Liver (tissue), 9 donors: ENCODE results near the gene PYDC2. TPM values are rescaled to one million over a fixed set of nuclear protein-coding genes. Genes with fewer than 3 reads are reported as not detected.

Source experiments
- DNase-seq: peaks from one replicate; pipeline ENCODE4 v3.0.0-alpha.2; 2017; ENCODE audit warnings: low spot score
- H3K27ac ChIP-seq, 2 donors: one replicate each; pipeline ENCODE4 v1.7.0; 2013; ENCODE audit warnings: inconsistent platforms in 2 of 2, low read length in 2 of 2, control low read depth in 1 of 2, low read depth in 1 of 2, mild to moderate bottlenecking in 1 of 2
- H3K27me3 ChIP-seq, 4 donors: one replicate each; pipeline versions ENCODE4 v1.6.1 to v1.7.0; 2013; ENCODE audit warnings: low read length in 3 of 4, inconsistent platforms in 1 of 4, mild to moderate bottlenecking in 1 of 4, moderate library complexity in 1 of 4; ENCODE audit not compliant: control insufficient read depth in 4 of 4, insufficient read depth in 4 of 4
- H3K36me3 ChIP-seq, 4 donors: one replicate each; pipeline versions ENCODE4 v1.6.1 to v1.7.0; 2013; ENCODE audit warnings: low read length in 3 of 4, mild to moderate bottlenecking in 3 of 4, low read depth in 1 of 4, moderate library complexity in 1 of 4; ENCODE audit not compliant: control insufficient read depth in 4 of 4, insufficient read depth in 3 of 4
- H3K4me1 ChIP-seq, 4 donors: one replicate each; pipeline versions ENCODE4 v1.6.1 to v1.7.0; 2013; ENCODE audit warnings: low read length in 3 of 4, mild to moderate bottlenecking in 3 of 4, moderate library complexity in 1 of 4; ENCODE audit not compliant: control insufficient read depth in 4 of 4, insufficient read depth in 4 of 4
- H3K4me3 ChIP-seq, 3 donors: one replicate each; pipeline versions ENCODE4 v1.6.1 to v1.7.0; 2013; ENCODE audit warnings: low read length in 3 of 3, control low read depth in 1 of 3, low read depth in 1 of 3, mild to moderate bottlenecking in 1 of 3
- H3K9ac ChIP-seq, 2 donors: one replicate each; pipeline ENCODE4 v1.7.0; 2013; ENCODE audit warnings: low read length in 2 of 2, mild to moderate bottlenecking in 2 of 2, moderate library complexity in 2 of 2, control low read depth in 1 of 2, low read depth in 1 of 2
- H3K9me3 ChIP-seq, 4 donors: one replicate each; pipeline versions ENCODE4 v1.6.1 to v1.7.0; 2013; ENCODE audit warnings: low read length in 3 of 4; ENCODE audit not compliant: control insufficient read depth in 4 of 4
- ATF3 ChIP-seq: IDR thresholded peaks from 2 replicates; pipeline ENCODE4 v1.6.1; 2016; ENCODE audit warnings: antibody characterized with exemption
- CTCF ChIP-seq: fragments of 150-350 bp; IDR thresholded peaks from 2 replicates; pipeline ENCODE4 v1.5.1; 2017; ENCODE audit warnings: improper control_type of control experiment, low read depth, low read length; ENCODE audit not compliant: missing input control
- EGR1 ChIP-seq, 2 donors: IDR thresholded peaks; 2 replicates each; pipeline ENCODE4 v1.6.1; 2016 to 2018; ENCODE audit warnings: antibody characterized with exemption in 2 of 2, low read depth in 2 of 2
- FOXA1 ChIP-seq: IDR thresholded peaks from 2 replicates; pipeline ENCODE4 v1.6.1; 2016; ENCODE audit warnings: antibody characterized with exemption
- FOXA2 ChIP-seq: IDR thresholded peaks from 2 replicates; pipeline ENCODE4 v1.6.1; 2016; ENCODE audit warnings: antibody characterized with exemption
- HNF4A ChIP-seq, 2 donors: conservative IDR thresholded peaks; 2 replicates each; pipeline ENCODE4 v1.6.1; 2016; ENCODE audit warnings: antibody characterized with exemption in 2 of 2, mild to moderate bottlenecking in 2 of 2
- HNF4G ChIP-seq: IDR thresholded peaks from 2 replicates; pipeline ENCODE4 v1.6.1; 2016; ENCODE audit warnings: antibody characterized with exemption
- JUND ChIP-seq, 2 donors: IDR thresholded peaks; 2 replicates each; pipeline ENCODE4 v1.6.1; 2016; ENCODE audit warnings: antibody characterized with exemption in 2 of 2
- MAX ChIP-seq: IDR thresholded peaks from 2 replicates; pipeline ENCODE4 v1.6.1; 2016; ENCODE audit warnings: antibody characterized with exemption
- NR2F2 ChIP-seq: IDR thresholded peaks from 2 replicates; pipeline ENCODE4 v1.6.1; 2016; ENCODE audit warnings: antibody characterized with exemption
- RAD21 ChIP-seq, 2 donors: IDR thresholded peaks; 2 replicates each; pipeline ENCODE4 v1.6.1; 2016; ENCODE audit warnings: antibody characterized with exemption in 2 of 2, mild to moderate bottlenecking in 2 of 2
- REST ChIP-seq: IDR thresholded peaks from 2 replicates; pipeline ENCODE4 v1.6.1; 2016; ENCODE audit warnings: antibody characterized with exemption, mild to moderate bottlenecking
- RXRA ChIP-seq, 2 donors: IDR thresholded peaks; 2 replicates each; pipeline ENCODE4 v1.6.1; 2017 to 2018; ENCODE audit warnings: antibody characterized with exemption in 2 of 2, mild to moderate bottlenecking in 1 of 2
- ZBTB33 ChIP-seq: IDR thresholded peaks from 2 replicates; pipeline ENCODE4 v1.6.1; 2016; ENCODE audit warnings: antibody characterized with exemption
- WGBS: extraction: QIAGEN DNeasy Blood & Tissue Kit; methylation state at CpG from one replicate; pipeline ENCODE4 v1.1.7; 2013; 5-methylcytosine and 5-hydroxymethylcytosine counted together
- polyA plus RNA-seq, 2 donors: library from polyadenylated mRNA; stranded (reverse) in 1 of 2; unstranded in 1 of 2; fragments of 200-250 nt in 1 of 2; fragments of >200 nt in 1 of 2; fragmentation: Nextera tagmentation in 1 of 2; extraction: Ambion mirVana in 1 of 2; gene quantifications; one replicate each; pipeline versions ENCODE4 v1.2.1 to v1.2.3, GENCODE V29; 2013 to 2015
- total RNA-seq, 2 donors: library from RNA; depleted of rRNA; stranded (reverse); fragments of >200 nt; gene quantifications; one replicate each; pipeline ENCODE4 v1.2.3, GENCODE V29; 2014
- donor health status: healthy.
- donor health status: healthy.
- donor health status: healthy.
- donor health status: healthy.
- donor health status: healthy.

Gene PYDC2
- total and polyA plus RNA-seq, 4 donors = not detected

GRCh38 chr3:191417457-191417729 lies 43.6 kb upstream of the PYDC2 start:
- no peaks in the 10 kb centered on the region for H3K36me3 ChIP-seq
- peak overlapping the region in 2 of 3 donors; percentile 8 to 35 for H3K4me3 ChIP-seq
- H3K27ac ChIP-seq = no peak overlapping the region
- WGBS = 29% methylated on average over 6 of the region's 6 CpGs
- TF ChIP-seq NR2F2 (no peak), HNF4A (conservative IDR thresholded peaks at IDR 0.05) (peak in 1 of 2 donors; percentile 42), MAX (no peak), JUND (IDR thresholded peaks at IDR 0.05) (no peak), RXRA (IDR thresholded peaks at IDR 0.05) (peak in 1 of 2 donors; percentile 49), RAD21 (IDR thresholded peaks at IDR 0.05) (no peak), HNF4G (no peak)
- no peaks in the 10 kb centered on the region for H3K4me1 ChIP-seq
- no peaks in the 10 kb centered on the region for H3K9me3 ChIP-seq
- no peak for DNase-seq
- peak overlapping the region in 1 of 2 donors; percentile 47 for H3K9ac ChIP-seq
- no peaks in the 10 kb centered on the region for H3K27me3 ChIP-seq

- Histone ChIP-seq H3K9ac (no peak overlapping the region), H3K4me1 (no peaks in the 10 kb centered on the region), H3K27ac (no peak overlapping the region), H3K27me3 (no peaks in the 10 kb centered on the region), H3K36me3 (no peaks in the 10 kb centered on the region), H3K9me3 (no peaks in the 10 kb centered on the region), H3K4me3 (no peak overlapping the region)
- WGBS = 97% methylated on average over 2 of the region's 2 CpGs
- TF ChIP-seq ZBTB33 = no peak
- no peak for TF ChIP-seq NR2F2
- TF ChIP-seq CTCF = no peak
- TF ChIP-seq REST = no peak
- no peak for TF ChIP-seq HNF4G
- no peak for TF ChIP-seq FOXA1
- TF ChIP-seq EGR1 (IDR thresholded peaks at IDR 0.05; ENCODE audit: low read depth in 2 of 2) = no peak
- no peak for TF ChIP-seq ATF3
- no peak for TF ChIP-seq FOXA2
- no peak for DNase-seq
These were observed 40.2 kb upstream of the PYDC2 start for GRCh38 chr3:191420771-191421170.
